ENCODE data around the gene CDK5R1.

CDK5R1 gene

DNA sequence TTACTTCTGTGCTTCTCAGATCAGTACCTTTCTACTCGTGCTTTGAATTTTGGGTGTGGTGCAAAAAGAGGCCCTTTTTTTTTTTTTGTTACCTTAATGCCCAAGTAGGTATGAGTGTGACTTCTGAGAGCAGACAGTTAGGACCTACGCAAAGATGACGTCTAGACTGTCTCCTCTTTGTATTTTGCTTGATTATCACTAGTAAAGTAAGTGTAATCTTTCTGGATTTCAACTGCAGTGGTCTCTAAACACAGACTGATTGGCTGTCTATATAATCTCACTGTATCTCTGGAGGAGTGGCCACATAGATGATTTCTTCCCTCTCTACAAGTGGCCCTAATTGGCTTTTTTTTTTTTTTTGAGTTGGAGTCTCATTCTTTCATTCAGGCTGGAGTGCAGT is 11.5 kb upstream of the CDK5R1 start:
- DNase-seq: no peak

- DNase-seq: no peak
Measured at GRCh38 chr17:32477220-32477619, 9.6 kb upstream of the CDK5R1 start.

DNA sequence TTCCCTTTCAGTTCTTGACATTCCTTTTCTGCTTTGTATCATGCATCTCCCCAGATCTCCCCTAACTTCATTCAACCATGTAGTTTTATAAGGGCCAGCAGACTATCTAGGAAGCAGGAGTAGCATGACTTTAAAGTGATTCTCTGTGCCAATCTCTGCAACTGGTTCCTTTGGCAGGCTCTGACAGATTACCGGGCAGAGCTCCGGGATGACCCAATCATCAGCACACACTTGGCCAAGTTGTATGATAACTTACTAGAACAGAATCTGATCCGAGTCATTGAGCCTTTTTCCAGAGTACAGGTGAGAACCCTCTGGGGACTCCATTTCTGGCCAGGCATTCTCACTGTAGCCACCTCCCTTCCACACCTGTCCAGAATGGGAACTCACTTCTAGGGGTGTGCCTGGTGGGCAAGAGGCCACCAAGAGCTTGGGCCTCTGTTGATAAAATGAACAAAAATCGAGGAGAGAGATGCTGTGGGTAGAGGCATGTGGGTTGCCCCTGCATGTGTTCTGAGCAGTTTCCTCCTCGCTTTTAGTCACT is 7.6 kb upstream of the CDK5R1 start:
- DNase-seq: no peak

DNA sequence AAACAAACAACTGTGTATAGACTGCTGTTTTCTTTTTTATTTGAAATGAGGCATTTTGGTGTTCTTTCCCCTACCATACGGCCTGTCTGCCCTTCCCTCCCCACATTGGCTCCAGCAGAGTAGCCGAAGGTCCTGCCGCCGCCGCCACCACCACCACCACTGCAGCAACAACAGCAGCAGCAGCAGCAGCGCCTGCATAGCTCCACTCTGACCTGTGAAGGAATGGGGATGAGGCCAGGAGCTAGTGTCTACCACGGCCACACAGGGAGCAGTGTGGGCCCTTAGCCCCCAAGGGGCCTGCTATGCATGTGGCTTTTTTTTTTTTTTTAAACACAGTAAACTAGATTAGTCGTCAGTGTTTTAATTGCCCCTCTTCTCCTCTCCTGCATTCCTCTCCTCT is 5.6 kb upstream of the CDK5R1 start:
- DNase-seq: no peak

- no peak for DNase-seq
Measured at GRCh38 chr17:32482568-32483320, 4.0 kb upstream of the CDK5R1 start.

GRCh38 chr17:32483451-32484019 is 3.3 kb upstream of the CDK5R1 start:
- no peak for DNase-seq

DNA sequence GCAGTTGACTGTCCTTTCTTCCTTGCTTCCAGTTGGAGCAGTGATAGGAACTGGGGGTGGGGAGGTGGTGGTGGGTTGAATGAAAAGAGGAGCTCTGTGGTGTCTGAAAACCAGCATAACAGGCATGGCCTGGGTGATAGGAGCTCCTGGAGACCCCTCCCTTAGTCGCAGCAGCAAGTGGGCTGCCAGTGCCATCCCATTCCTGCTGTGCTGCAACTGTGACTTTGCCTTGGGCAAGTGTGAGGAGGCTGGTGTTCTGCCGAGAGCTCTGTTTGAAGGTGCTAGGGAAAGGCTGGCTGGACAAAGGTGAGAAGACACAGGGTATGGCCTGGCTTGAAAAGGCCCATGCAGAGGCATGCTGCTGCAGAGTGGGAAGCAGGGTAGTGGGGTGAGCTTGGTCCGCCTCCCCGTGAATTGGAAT is 2.7 kb upstream of the CDK5R1 start:
- DNase-seq: no peak

- no peak for DNase-seq
Measured at GRCh38 chr17:32484628-32485027, 2.2 kb upstream of the CDK5R1 start.

DNA sequence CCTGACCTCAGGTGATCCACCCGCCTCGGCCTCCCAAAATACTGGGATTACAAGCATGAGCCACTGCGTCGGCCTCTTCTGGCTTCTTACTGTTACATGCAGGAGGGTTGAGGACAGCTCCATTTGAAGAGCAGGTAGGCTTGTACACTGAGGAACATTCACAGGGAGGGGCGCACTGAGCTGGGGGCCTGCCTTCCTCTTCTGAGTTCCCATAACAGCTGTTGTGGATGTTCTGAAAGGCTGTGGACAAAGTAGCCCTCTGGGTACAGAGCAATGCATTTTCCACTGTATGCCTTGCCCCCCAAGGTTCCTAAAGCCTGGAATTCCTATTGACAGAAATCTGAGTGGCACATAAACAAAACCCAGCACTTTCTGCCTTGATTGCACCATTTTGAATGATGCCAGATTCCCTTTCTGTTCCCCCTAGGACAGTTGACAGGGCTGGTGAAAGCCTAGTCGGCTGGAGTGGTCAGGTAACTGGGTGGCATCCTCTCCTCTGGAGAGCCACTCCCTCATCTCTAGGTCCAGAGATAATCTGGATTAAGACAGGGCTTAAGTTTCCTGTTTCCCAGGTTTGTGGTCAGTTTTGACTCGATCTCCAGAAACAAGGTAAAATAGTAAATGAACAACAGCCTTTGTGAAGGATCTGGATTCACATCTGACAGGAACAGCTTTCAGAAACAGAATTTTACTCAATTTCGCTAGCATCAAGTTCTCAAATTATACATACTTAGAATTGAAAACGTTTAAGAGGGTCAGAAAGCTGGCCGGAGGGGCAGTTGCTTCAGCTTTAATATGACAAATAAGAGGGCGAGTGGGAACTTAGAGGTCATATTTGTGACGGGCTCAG is 1.3 kb upstream of the CDK5R1 start:
- DNase-seq: no peak

- peak; percentile 75 for DNase-seq
Measured at GRCh38 chr17:32486111-32486700, 587 bp upstream of the CDK5R1 start.

- DNase-seq: peak; percentile 31
Measured at GRCh38 chr17:32487473-32488176, 832 bp downstream of the CDK5R1 start.

DNA sequence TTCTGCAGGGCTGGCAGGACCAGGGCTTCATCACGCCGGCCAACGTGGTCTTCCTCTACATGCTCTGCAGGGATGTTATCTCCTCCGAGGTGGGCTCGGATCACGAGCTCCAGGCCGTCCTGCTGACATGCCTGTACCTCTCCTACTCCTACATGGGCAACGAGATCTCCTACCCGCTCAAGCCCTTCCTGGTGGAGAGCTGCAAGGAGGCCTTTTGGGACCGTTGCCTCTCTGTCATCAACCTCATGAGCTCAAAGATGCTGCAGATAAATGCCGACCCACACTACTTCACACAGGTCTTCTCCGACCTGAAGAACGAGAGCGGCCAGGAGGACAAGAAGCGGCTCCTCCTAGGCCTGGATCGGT is 1.4 kb downstream of the CDK5R1 start:
- no peak for DNase-seq

DNA sequence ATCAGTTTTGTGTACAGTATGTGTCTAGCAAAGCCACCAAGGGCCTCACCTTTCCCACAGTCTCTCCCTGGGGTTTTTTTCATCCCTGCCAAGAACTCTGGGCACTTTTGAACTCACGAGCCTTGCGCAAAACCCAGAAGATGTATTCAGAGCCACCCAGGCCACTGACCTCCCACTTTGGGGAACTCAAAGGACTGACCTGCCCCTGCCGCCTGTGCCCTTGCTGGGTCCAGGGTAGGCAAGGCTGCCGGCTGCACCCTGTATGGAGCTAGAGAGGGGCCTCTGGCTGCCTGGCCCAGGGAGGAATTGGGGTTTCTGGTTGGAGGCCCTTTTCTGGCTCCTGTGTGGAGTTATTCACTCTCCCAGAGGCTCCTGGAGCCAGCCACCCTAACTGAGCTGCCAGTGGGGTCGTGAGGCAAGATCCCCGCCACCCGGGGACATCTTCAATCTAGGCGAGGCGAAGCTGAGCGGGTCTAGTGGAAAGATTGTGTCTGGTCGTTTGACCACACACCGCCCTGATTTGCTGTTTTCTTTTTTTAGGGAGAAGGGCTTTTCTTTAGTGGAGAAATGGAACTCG is 1.9 kb downstream of the CDK5R1 start:
- no peak for DNase-seq

- no peak for DNase-seq
Measured at GRCh38 chr17:32489320-32490100, 2.7 kb downstream of the CDK5R1 start.

- DNase-seq: no peak
Measured at GRCh38 chr17:32490101-32490482, 3.3 kb downstream of the CDK5R1 start.

- DNase-seq: peak; percentile 35
Measured at GRCh38 chr17:32491371-32492263, 4.8 kb downstream of the CDK5R1 start.

- no peak for DNase-seq
Measured at GRCh38 chr17:32492264-32492589, 5.4 kb downstream of the CDK5R1 start.

- no peak for DNase-seq
Measured at GRCh38 chr17:32492648-32493289, 6.0 kb downstream of the CDK5R1 start.

GRCh38 chr17:32493571-32493970 is 6.8 kb downstream of the CDK5R1 start:
- no peak for DNase-seq

- DNase-seq: no peak
Measured at GRCh38 chr17:32493976-32494513, 7.3 kb downstream of the CDK5R1 start.

Measured in stimulated activated CD4-positive, alpha-beta T cell treated with anti-CD3 and anti-CD28 coated beads, Interleukin-4, amount 100 ng/mL, for 1 hour (primary cell).